Pulmonary artery endothelial cell (primary cell): ENCODE data around the gene TUBGCP5. TPM values are rescaled to one million over a fixed set of nuclear protein-coding genes. Genes with fewer than 3 reads are reported as not detected.

Experiments
- DNase-seq: peaks from one replicate; pipeline ENCODE4 v3.0.0-alpha.2; 2011; ENCODE audit warnings: low read depth, low spot score
- total RNA-seq: library from RNA; depleted of rRNA; stranded (reverse); fragments of >200 nt; gene quantifications from 2 replicates; pipeline ENCODE4 v1.2.3, GENCODE V29; 2014

Gene TUBGCP5
- total RNA-seq, 1 donor from 2014 or later = 23.3 TPM

DNA sequence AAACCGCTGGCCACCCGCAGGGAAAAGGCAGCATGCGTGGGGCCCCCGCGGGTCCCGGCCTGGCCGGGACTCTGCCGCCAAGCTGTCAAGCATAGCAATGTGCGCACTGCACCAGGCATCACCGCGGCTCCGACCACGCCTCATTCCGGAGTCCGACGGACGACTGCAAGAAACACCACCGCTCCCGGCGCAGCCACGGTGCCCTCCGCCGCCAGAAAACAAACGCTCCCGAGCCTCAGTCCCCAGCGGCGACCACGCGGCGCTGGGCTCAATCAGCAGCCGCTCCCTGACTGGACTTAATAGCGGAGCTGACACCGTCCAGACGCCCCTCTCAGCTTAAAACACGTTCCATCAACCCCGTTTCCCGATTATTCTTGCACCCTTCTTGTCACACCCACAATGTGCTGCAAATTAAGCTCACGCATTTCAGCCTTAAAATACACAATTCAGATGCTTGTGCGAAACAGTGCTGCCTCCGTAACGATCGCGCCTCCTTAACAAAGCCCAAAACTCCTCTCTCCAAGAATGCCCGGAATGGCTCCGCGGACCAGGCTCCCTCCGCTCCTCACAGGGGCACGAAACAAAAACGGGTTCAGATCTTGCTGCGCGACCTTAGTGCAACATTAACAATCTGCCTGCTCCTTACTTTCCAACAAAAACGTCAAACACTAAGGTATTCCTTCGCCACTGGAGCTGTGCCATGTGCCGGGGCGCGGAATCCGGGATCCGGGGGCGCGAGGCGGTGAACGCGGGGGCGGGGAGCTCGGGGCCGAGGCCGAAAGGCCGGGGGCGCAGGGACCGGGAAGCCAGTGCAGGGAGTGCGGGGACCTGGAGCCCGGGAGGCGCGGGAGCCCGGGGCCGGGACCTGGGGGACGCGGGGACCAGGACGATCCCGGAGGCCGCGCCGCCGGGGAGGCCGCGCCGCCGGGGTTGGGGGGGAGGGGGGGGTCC lies 59.9 kb downstream of the TUBGCP5 start:
- no peak for DNase-seq

DNA sequence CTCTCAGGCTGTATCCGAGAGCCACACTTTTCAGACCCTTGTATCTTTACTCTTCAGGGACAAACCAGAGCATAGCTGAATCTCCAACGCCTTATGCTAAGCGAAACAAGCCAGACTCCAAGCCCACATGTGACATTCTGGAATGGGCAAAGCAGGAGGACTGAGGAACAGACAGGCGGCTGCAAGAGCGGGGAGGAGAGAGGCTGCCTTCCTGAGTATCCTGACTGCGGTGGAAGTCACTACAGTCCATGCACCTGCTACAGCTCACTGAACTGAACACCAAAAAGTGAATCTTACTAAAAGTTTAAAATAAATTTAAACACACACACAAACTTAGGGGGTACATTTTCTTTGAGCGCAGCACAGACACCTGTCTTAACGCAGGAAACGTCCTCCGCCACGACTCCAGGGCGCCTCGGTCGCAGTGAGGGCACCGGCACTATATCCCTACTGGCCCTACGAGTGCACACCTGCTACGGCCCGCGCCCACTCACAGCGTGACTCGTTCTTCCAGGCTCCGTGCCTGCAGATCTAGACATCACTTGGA lies 60.6 kb downstream of the TUBGCP5 start:
- no peak for DNase-seq

- no peak for DNase-seq
Observed at GRCh38 chr15:22974745-22975144, 64.6 kb downstream of the TUBGCP5 start.

DNA sequence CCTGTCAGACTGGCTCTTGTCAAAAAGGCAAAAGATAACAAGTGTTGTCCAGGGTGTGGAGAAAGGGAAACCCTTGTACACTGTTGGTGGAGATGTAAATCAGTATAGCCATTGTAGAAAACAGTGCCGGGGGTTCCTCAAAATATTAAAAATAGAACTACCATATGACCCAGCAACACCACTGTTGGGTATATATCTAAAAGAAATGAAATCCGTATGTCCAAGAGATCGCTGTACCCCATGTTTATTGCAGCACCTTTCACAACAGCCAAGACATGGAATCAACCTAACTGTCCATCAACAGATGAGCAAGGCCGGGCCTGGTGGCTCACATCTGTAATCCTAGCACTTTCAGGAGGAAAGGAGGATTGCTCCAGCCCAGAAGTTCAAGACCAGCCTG lies 65.4 kb downstream of the TUBGCP5 start:
- DNase-seq = no peak

- no peak for DNase-seq
Observed at GRCh38 chr15:22973286-22973685, 66.1 kb downstream of the TUBGCP5 start.

- no peak for DNase-seq
Observed at GRCh38 chr15:22969489-22969888, 69.9 kb downstream of the TUBGCP5 start.

DNA sequence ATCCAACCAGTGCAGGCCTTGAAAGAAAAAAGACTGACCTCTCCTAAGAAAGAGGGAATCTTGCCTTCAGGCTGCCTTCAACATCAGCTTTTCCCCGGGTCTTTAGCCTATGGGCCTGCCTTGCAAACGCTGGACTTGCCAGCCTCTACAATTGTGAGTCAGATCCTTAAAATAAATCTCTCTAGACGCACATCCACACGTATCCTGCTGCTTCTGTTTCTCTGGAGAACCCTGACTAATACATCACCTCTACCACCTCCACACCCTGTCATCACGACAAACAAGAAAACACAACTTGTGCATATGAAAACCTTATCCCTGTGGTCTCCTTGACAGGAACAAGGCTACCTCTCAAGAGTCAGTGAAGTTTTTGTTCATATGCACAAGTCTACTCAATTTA lies 71.0 kb downstream of the TUBGCP5 start:
- peak; percentile 64 for DNase-seq

DNA sequence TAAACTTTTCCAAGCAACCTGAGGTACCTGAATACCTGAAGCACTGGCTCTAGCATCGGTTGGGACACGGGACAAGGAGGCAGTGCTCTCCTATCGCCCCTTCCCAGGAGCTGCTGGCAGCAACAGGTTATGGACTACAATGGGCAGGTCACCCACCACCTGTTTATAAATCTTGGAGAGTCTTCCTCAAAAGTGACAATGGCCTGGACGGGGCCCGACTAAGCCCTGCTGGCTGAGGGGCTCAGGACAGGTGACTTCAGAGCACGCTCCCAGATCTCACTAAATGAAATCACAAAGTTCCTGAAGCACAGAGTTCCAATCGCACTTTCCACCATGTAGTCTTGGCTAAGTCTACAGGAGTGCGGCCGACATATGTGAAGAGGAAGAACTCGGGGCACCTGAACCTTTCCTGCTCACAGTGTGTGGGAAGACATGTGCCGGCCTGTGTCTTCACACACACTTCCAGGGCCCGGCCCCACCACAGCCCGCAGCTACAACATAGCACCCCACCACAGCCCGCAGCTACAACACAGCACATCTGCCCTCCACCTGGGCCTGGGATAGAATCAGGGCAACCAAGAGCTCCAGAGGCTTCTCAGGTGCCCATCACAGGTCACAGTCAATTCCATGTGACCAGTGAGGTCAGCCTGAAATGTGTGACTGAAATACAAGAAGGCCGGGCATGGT lies 72.1 kb downstream of the TUBGCP5 start:
- DNase-seq = no peak

GRCh38 chr15:22966321-22967083 lies 72.9 kb downstream of the TUBGCP5 start:
- DNase-seq = no peak

- no peak for DNase-seq
Observed at GRCh38 chr15:22963641-22964040, 75.7 kb downstream of the TUBGCP5 start.

- no peak for DNase-seq
Observed at GRCh38 chr15:22962611-22963010, 76.8 kb downstream of the TUBGCP5 start.

GRCh38 chr15:22961762-22962161 lies 77.6 kb downstream of the TUBGCP5 start:
- DNase-seq = no peak

DNA sequence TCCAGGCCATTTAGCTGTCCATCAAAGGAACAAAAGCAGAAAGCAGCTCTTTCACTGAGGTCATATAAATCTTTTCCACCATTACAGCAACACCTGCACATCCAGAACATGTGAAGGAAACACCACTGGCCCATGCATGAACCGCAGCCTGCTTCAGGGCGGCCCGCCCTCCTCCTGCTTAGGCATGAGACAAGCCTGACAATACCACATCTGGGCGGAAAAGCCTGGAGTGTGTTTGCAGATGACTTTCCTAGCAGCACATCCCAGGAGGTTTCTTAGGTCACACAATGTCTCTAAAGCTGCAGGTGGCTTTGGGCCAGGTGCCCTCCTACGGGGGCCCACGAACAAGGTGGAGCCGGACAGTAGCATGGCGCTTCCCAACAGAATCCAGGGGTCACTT lies 78.8 kb downstream of the TUBGCP5 start:
- no peak for DNase-seq

DNA sequence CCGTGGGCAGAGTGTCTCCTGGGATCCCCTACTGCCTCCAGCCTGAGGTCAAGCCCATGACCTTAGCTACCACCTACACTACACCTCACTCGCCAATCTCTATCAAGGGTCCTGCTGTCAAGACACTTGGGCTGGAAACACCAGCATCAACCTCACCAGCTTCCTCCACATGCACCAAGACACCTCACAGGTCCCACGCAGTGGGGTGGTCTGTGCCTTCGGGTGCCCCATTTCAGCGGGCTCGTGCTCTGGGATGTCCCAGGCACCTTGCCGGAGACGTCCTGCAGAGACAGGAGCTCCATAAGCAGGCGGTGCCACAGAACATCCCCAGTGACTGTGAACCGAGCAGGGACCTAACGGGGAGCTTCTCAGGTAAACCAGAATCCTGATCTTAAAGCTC lies 79.2 kb downstream of the TUBGCP5 start:
- no peak for DNase-seq

DNA sequence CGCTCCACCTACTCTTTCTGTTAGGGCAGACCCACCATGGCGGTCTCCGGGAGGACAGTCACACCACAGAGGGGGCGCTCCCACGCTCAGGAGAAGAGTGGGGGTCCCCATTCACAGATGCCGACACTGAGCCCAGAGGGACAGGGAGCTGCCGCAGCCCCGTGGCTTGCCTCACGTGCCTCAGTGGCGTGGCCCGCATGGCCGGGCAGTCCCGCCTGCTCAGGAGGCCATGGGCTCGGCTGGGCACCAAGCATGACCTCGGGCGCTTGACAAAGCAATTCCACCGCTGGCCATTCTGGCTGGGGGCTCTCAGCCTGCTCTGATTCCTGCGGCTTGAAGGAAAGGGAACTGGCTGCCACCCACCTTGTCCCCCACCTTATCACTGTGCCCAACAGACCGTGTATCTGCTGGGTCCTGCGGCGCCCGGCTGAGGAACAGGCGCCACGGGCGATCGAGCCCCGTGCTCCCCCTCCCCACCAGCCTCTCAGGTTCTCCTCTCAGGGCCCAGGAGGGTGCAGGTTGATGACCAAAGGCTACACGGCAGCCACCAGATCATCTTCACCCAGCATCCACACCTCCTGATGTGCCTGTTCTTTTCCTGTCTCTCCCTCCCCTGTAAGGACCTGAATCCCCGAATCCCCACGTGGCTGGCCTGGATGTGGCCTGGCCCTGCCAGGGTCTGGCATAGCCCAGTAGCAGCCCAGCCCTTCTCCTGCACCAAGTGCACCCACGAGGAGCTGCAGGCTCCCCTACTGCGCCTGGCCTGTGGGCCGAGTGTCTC lies 79.9 kb downstream of the TUBGCP5 start:
- no peak for DNase-seq

DNA sequence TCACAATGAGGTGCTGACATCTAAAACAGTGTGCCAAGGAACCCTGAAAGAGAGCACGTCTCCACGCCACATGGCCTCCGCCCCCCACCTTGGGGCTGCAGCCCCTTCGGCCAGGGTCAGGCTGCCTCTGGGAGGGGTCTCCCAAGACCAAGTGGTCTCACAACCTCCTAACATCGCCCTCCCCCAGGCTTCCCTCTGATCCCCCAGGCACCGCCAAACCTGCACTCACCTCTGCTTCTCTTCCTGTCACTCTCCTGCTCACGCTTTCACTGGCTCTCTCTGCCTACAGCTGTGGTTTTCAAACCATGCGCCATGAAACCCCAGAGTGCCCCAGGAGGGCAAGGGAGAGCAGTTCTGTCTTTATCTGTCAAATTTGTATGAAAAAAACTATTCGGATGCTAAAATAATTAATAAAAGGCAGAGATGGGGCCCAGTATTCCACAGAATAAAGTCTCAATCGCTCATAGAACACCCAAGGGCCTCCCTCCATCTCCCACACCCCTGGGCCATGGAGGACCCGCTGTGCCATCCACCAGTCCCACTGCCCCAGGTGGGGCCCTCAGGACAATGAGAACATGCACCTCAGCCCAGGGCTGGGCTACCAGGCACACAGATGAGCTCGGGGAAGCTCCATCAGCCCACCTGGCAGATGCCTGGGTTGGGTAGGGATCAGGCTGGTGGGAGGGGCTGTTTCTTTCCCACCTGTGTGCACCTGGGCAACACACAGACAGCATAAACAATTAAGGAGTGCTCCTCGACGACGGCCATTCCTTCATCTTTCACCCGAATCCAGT lies 80.7 kb downstream of the TUBGCP5 start:
- no peak for DNase-seq

- no peak for DNase-seq
Observed at GRCh38 chr15:22956978-22957260, 82.5 kb downstream of the TUBGCP5 start.

DNA sequence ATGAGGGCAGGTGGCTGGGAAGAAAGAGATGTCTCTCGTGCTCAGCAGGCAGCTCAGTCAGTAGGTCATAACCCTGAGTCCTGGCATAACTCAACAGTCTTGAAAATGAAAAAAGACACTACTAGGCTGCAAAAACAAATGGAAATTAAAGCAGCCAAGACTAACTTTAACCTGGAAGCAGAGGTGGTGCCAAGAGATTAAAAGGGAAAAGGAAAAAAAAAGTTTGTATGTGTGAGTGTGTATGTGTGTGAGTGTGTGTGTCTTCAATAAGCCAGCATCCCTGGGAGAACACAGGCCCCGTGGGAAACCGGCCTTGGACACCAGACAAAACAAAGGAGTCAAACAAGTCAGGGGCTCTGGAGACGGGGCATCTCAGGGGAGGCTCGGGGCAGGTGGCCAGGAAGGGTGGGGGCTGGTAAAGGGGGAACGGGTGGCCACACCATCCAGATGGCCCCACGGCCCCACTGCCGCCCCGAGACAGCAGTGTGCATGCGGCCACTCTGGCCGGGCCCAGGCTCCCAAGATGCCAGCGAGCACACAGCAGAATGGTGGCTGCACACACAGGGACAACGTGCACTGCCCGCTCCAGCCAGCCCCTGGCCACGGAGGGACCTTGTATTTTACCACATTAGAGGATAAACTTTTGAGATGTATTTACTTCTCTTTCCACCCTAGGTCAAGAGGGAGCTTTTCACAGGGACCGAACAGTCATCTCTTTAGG lies 83.0 kb downstream of the TUBGCP5 start:
- DNase-seq = no peak

DNA sequence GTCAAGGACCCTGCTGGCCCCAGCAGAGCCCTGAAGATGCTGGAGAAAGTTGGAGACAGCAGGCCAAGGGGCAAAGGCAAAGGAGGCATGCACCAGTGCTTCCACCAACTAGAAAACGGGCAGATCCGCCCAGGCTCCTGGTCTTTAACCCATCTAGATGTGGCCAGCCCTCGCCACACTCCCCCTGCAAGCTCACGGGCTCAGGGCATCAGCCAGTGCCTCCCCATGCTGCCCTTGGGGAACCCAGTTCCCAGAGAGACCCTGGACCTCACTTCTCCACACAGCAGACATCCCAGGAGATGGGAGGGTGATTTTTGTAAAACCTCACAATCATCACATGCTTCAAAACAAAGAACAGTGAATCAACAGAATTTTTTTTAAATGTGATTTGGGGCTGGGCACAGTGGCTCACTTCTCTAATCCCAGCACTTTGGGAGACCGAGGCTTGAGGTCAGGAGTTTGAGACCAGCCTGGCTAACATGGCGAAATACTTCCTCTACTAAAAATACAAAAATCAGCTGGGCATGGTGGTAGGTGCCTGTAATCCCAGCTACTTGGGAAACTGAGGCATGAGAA lies 83.7 kb downstream of the TUBGCP5 start:
- DNase-seq = no peak
